HG02852 (cell line): ENCODE measurements around the gene NPC1.
A peak's percentile ranks its signal among the peaks of the same experiment; 100 is the strongest.
"Not testable (repeated sequence)": the region's sequence is repeated elsewhere in the genome, so short reads cannot be mapped to it uniquely, and the experiment has no call there.

Source experiments
- ATAC-seq: cut with Tn5 transposase; IDR thresholded peaks from one replicate; pipeline ENCODE4 v1.9.1; 2021; ENCODE audit warnings: mild to moderate bottlenecking, moderate library complexity; ENCODE audit not compliant: unreplicated experiment

Gene NPC1

DNA sequence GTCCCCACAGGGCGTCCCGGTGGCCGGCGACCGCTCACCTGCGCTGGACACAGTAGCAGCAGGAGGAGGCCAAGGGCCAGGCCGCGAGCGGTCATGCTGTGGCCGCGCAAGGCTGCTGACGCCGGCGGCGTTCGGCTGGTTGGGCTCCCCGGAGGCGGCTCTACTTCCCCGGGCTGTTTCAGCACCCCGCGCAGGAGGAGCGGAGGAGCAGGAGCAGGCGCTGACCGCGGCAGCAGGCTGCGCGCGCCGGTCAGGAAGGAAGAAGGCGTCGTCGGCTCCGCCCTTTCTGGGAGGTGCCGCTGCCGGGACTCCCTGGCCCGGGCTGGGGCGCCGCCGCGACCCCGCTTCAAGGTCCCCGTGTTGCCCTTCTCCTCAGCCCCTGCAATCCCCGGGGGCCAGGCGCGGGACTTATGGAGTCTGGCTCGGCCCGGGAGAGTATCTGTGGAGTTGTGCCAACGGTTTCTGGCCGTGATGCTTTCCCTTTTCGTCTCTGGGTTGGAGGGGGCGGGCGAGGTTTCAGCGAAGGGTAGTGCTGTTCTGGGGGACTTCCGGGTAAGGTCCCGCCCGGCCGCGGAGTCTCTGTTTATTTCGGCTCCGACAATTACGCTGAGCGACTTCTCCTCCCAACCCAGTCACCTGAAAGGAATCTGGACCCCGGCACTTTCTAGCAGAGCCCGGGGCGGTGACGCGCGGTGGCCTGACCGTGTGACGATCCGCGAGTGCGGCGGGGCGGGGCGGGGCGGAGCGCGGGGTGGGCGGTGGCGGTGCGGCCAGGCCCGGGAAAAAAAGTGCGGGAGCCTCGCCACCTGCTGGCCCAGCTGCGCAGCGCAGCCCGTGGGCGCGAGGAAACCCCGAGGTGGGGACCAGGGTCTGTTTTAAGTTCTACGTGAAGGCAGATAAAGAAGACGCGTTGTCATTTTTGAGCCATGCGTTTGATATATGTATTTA is at the start of gene NPC1:
Gene NPC1, minus strand, starts transcription at position 258 of the 948 bp plus-strand sequence. Its CDS starts 163 bp downstream, at position 95.
- peak; percentile 92 for ATAC-seq

DNA sequence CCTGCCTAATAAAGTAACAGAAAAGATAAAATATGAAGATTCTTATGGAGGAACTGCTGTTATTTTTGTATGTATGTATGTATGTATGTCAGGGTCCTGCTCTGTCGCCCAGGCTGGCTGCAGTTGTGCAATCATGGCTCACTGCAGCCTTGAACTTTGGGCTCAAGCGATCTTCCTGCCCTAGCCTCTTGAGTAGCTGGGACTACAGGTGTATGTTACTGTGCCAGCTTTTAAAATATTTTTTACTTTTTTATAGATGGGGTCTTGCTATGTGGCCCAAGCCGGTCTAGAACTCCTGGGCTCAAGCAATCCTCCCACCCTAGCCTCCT is 49.7 kb upstream of the NPC1 start:
- ATAC-seq: no peak

DNA sequence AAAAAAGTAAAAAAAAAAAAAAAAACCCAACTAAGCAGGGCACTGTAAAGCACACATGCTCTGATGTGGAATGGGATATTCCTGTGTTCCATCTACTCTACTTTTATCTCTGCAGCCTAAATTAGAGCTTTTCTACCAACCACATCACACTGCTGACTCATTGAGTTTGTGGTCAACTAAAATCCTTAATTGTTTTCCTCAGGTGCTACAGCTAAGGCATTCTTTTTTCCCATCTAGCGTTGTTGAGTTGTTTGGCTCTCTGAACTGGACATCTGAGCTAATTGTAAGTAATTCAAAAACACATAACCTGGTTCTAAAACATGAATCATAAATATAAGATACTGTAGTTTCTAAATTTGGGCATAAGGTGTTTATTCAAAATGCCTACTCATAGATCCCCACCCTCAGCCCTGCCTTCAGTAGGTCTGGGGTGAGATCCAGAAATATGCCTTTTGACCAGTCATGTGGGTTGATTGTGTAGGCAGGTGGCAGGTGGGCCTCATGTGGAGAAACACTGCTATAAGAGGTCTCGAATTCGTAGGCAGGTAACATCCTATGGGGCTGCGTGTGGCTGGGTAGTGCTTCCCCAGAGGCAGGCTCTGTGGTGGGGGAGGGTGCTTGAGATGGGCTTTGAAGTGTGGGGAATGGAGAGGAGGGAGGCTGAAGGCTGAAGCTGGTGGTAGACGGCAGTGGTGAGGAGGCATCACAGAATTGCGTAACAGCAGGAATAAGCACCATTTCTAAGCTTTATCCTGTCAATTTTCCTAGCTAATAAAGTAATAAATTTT is 49.2 kb upstream of the NPC1 start:
- no peak for ATAC-seq

DNA sequence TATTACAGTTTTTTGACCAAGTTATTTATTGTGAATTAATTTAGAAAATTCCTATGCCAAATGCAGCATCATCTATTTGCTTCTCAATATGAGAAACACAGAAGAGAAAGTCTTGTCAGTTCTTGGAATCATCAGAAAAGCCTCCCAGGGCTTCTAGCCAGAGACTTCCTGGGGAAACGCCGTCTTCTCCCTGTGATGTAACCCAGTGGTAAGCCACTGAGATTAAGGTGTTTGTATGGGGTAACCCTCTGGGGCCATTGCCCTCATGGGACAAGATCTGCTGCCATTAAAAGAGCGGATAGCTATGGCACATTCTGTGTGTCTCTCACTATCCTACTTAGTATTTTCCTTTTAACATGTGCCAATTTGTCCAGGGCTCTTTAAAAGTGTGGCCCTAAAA is 48.4 kb upstream of the NPC1 start:
- no peak for ATAC-seq

DNA sequence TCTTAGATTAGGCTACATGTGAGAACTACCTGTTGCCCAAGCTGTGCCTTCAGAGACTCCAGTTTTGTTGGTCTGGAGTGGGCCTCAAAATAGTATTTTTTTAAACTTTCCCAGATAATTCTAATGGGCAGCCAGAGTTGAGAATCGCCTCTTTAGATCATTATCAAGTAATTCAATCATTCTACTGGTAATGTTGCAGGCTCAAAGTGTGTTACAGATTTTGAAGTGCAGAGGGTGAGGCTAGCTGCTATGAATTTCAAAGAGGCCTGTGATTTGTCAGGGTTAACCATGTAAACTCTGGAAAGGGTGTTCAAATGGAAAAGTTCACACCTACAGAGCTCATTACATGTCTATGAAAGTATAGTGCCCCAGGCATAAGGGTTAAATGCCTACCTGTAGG is 46.3 kb upstream of the NPC1 start:
- no peak for ATAC-seq

DNA sequence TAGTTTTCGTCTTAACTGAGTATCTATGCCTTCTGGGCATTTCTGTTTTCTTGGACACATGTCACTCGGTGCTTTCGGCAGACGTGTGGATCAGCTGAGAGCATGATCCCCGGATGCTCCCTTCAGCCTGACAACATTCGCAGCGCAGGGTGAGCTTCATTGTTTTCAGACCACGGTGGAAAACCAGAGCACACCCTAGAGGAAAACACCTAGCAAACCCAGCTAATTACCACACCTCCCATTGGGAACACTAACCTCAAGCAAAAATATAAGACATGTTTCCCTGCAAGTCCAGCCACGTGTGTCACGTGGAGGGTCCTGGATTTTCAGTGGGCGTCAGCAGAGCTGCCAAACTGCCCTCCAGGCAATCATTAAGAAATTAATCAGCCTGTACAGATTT is 45.4 kb upstream of the NPC1 start:
- ATAC-seq: no peak

DNA sequence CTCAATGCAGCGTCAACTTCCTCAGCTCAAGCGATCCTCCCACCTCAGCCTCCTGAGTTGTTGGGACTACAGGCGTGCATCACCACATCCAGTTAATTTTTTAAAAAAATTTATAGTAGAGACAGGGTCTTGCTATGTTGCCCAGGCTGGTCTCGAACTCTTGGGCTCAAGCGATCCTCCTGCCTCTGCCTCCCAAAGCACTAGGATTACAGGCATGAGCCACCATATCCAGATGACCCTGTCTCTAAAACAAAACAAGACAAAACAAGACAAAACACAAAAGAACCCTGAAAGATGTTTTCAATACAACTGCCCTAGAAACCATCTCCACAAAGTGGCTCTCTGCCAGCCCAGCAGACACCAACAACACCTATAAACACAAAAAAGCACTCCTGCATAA is 45.0 kb upstream of the NPC1 start:
- no peak for ATAC-seq

DNA sequence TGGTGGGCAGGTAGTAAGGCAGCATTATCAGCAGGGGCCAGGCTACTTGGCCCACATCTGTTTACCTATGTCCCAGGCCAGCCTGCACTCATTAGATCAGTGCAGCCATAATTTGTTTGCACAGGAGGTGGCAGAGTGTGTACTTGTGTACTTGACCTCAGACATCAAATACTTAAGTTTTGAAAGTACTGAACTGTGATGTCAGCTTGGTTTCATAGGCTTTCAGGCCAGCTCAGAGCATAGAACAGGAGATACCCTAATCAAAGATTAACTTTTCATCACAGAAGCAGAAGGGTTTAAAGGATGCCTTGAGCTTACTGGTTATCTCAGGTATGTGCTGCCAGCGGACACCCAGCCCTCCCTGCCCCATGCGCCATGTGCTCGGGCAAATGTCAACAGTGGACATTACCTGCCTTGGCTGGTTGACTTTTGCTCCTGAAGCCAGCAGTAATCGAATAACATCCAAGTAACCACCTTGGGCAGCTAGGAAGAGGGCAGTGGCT is 43.2 kb upstream of the NPC1 start:
- no peak for ATAC-seq

DNA sequence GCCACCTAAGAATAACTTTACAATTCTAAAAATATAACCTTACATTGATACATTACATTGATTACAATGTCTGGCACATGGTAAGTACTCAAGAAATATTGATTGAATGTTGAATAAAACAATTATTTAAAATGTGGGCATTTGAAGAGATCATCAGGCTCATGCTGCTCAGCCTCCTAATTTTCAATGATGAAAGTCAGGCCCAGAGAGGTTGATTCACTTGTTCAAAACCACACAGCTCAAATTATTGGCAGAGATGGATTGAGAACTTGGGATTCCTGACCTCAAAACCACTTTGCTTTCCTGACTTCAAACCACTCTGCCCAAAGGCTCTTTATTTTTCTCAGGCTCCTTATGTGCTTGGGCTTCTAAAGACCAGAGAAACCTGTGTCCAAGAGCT is 41.7 kb upstream of the NPC1 start:
- no peak for ATAC-seq

DNA sequence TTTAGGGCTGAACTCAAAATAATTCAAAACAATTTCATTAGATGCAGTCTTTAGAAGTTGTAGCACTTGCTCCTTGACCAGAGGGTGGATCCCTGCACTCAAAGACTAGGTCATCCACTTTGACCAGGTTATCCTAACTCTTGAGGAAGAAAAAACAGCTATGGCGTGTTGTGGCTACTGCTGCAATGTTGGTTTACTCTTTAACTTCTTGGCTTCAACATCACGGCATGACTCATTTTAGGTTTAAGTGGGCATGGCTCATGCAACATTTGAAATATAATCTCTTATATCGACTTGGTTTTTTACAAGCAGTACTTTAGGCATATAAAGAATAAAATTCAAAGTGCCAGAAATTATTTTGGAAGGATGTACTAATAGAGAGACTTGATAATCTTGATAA is 41.0 kb upstream of the NPC1 start:
- no peak for ATAC-seq

DNA sequence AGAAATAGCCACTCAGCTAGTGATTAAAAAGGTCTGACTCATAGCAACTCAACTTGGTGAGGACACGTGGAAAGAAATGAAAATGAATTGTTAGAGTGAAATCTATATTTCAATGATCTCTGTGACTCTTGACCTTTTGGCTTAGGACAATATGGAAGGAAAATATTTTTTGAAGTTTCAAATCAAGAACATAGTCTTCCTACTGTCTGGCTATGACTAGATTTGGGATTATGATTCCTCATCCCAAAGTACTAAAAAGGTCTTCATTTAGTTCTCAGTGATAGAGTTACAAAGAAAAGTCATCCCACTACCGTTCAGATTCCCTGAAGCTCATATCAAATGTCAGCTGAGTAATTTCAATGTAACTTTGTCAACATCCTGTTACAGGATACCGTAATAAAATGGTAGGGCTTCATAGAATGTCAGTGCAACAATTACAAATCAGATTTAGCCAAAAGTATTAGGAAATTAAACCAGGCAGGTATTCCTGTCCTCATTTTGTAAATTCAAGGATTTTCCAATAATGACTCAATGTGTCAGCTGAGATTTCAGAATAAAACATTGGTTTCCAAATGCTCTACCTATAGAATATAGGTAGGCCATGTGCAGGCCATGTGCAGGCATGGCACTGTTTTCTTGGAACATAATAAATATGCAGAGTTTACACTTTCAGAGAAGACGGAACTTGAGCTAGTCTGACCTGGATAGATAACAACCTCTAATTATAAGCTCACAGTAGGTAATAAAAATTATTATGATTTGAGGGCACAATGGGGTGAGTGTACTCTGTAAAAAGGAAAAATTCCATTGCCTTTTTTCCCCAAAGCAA is 40.4 kb upstream of the NPC1 start:
- ATAC-seq: no peak

DNA sequence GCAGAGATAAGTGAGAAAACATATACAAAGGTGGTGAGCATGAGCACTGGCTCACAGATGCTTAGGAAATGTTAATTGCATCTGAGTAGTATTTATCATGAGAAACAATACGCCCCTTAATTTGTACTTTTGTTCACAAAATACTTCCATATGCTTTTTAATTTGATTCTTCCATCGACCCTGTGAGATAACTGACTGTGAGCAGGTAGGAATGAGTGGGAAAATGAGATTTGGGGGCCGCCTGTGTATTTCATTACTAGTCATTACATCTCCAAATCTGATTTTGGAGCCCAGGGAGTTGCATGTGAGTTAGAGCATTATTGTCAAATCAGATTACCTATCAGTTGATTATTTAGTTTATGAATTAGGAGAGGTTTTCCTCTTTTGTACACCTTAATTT is 36.7 kb upstream of the NPC1 start:
- no peak for ATAC-seq

DNA sequence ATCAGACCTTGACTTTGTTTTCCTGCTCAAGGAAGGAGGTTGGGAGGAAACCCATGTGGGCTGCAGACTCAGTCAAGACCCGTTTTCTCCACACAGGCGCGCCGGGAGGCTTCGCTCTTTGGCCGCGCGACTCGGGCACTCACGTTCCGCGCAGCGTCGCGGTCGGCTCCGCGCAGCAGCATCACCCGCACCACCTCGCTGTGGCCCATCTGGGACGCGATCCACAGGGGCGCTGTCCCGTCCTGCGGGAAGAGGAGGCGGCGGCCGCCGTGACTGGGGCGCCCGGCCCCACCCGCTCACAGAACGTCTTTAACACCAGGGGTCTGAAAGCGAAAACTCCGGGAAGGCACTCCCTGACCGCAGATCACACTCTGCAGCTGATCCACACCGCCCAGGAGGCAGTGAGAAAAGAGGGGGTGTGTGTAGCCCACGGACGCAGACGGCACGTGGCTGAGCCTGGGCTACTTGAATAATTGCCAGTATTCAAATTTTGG is 33.1 kb upstream of the NPC1 start:
- ATAC-seq: peak; percentile 40

DNA sequence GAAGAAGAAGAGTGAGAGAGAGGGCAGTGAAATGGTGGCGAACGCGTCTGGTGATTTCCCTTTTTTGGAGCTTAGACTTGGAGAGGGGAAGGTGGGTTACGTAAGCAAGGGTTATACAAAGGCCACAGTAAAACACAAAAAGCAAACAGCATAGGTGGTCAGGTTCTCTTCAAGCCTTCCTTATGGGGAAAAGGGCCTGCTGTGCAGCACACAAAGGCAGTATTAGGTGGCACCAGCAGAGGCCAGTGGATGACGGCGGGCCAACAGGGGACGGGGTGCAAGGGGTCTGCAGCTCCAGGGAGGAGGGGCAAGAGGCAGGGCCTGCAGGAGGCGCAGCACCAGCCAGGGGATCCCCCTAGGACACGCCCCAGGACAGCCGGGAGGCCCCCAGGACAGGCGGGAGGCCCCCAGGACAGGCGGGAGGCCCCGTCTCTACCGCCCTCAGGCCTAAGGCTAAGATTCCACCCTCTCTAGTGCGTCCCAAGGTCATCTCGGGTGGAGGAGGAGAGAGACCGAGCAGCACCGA is 32.6 kb upstream of the NPC1 start:
- ATAC-seq: peak; percentile 43

DNA sequence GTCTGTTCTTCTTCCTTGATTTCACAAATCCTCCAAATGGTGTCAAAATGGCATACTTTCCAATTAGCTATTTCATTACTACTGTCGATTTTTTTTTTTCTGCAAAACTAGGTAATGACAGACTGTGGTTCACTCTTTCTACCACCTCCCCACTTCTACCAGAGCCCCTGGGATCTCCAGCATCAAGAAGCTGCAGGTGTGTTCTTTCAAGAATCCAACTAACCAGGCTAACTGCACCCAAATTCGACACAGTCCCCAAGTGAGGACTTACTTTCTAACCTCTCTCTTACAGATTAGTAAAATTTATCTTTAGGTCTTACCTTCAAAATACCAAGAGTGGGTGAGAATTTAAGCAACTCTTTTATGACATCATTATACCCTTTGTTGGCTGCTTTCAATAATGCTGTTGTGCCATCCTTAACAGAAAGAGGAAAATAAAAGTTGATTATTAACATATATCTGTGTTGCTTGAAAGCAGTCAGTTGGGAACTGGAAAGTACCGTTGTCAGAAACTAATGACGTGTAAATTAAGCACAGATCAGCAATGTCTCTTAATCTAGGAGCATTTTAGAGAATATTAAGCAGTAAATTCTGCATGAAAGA is 31.2 kb upstream of the NPC1 start:
- ATAC-seq: no peak

DNA sequence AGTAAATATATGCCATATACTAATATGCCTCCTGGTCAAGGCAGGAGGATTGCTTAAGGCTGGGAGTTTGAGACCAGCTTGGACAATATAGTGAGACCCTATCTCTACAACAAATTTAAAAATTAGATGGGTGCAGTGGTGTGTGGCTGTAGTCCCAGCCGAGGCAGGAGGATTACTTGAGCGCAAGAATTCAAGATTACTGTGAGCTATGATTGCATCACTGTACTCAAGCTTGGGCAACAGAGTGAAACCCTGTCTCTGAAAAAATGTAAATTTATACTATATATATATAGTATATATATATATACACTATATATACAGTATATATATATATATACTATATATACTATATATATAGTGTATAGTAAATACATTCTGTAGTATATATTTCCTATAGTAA is 30.0 kb upstream of the NPC1 start:
- ATAC-seq: no peak

DNA sequence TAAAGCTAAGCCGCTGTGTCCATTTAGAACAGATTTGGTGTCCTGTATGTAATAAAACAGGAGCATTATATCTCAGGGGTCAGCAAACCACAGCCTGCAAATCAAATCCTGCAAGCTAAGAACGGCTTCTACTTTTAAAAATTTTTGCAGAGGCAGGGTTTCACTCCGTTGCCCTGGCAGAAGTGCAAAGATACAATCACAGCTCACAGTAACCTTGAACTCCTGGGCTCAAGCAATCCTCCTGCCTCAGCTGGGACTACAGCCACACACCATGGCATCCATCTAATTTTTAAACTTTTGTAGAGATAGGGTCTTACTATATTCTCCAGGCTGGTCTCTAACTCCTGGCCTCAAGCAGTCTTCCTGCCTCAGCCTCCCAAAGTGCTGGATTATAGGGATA is 28.6 kb upstream of the NPC1 start:
- ATAC-seq: no peak

DNA sequence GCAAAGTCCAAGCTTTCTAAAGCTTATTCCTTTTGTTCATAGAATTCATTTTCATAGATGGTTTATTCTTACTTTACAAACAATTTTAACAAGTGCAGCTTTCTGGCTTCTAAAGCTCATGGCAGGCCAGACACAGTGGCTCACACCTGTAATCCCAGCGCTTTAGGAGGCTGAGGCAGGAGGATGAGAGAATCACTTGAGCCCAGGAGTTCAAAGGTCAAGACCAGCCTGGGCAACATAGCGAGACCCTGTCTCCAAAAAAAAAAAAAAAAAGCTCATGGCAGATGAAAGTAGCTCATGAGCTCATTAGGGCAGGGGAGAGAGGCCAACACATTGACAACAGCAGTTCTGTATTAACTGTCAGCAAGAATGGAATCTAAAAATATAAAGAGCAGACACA is 28.1 kb upstream of the NPC1 start:
- ATAC-seq: no peak

DNA sequence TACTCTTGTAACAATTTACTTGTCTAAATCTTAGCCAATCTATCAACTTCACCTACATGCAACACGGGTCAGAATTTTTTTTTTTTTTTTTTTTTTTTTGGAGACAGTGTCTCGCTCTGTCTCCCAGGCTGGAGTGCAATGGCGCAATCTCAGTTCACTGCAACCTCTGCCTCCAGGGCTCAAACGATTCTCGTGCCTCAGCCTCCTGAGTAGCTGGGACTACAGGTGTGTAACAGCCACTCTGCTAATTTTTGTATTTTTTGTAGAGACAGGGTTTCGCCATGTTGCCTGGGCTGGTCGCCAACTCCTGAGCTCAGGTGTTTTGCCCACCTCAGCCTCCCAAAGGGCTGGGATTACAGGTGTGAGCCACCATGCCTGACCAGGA is 26.8 kb upstream of the NPC1 start:
- not testable (repeated sequence) for ATAC-seq

DNA sequence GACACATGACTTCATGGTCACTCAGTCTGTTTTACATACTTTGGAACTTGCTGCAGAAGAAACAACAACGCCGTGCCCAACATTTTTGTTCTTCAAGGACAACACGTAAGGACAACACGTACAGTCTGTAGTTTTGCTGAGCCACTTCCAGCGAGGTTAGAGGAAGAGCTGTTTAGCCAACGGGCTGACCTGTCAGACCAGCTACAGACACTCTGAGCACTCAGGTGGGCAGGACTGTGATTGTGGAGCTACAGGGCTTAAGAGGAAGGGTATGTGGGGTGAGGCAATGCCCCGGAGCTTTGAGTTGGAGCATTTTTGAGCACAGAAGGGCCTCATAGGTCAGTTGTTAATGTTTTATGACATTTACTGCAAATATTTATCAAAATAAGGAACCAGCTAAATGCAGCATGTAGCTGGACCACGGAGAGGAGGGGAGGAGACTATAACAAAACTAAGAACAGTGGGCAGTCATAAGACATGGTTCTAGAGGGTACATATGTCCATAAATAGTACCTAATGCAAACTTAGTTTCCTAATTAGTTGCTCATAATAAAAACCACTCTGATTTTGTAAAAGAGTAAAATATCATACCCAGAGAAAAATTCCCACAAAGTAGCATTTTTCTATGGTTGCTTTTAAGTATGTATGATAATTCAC is 26.3 kb upstream of the NPC1 start:
- no peak for ATAC-seq
